GM23248 (cell line): ENCODE data around the gene CARD10. TPM values are rescaled to one million over a fixed set of nuclear protein-coding genes. Genes with fewer than 3 reads are reported as not detected.

Experiments
- DNase-seq: peaks from one replicate; pipeline ENCODE4 v3.0.0-alpha.2; 2015
- H2AFZ ChIP-seq: fragments of 200-600 bp; sonication (generic); 2 replicates; pipeline ENCODE4 v1.6.1; 2016; ENCODE audit warnings: antibody characterized with exemption
- H3F3A ChIP-seq: fragments of 200-600 bp; sonication (generic); 2 replicates; pipeline ENCODE4 v1.6.1; 2016; ENCODE audit warnings: mild to moderate bottlenecking, antibody characterized with exemption, mixed run types; ENCODE audit not compliant: insufficient read depth
- H3K27ac ChIP-seq: fragments of 200-600 bp; sonication (generic); 2 replicates; pipeline ENCODE4 v1.5.1; 2016; ENCODE audit warnings: mild to moderate bottlenecking
- H3K27me3 ChIP-seq: fragments of 200-600 bp; sonication (generic); replicated peaks from 2 replicates; pipeline ENCODE4 v1.6.1; 2016; ENCODE audit warnings: mild to moderate bottlenecking; ENCODE audit not compliant: insufficient read depth
- H3K36me3 ChIP-seq: fragments of 200-600 bp; sonication (generic); 2 replicates; pipeline ENCODE4 v1.6.1; 2016; ENCODE audit warnings: low read depth, mild to moderate bottlenecking
- H3K4me1 ChIP-seq: fragments of 200-600 bp; sonication (generic); 2 replicates; pipeline ENCODE4 v1.6.1; 2016; ENCODE audit warnings: mild to moderate bottlenecking; ENCODE audit not compliant: insufficient read depth
- H3K4me2 ChIP-seq: fragments of 200-600 bp; sonication (generic); one replicate; pipeline ENCODE4 v1.6.1; 2016; ENCODE audit warnings: mild to moderate bottlenecking; ENCODE audit not compliant: unreplicated experiment
- H3K4me3 ChIP-seq: fragments of 200-600 bp; sonication (generic); 2 replicates; pipeline ENCODE4 v1.5.1; 2016; ENCODE audit warnings: mild to moderate bottlenecking
- H3K79me2 ChIP-seq: fragments of 200-600 bp; sonication (generic); 2 replicates; pipeline ENCODE4 v1.6.1; 2016; ENCODE audit warnings: mild to moderate bottlenecking; ENCODE audit not compliant: insufficient read depth
- H3K9ac ChIP-seq: fragments of 200-600 bp; sonication (generic); 2 replicates; pipeline ENCODE4 v1.6.1; 2016; ENCODE audit warnings: mild to moderate bottlenecking
- H3K9me2 ChIP-seq: fragments of 200-600 bp; sonication (generic); 2 replicates; pipeline ENCODE4 v1.6.1; 2016; ENCODE audit warnings: mixed run types, mild to moderate bottlenecking, moderate library complexity; ENCODE audit not compliant: insufficient read depth
- H3K9me3 ChIP-seq: fragments of 200-600 bp; sonication (generic); one replicate; pipeline ENCODE4 v1.6.1; 2017; ENCODE audit warnings: low read depth
- H4K20me1 ChIP-seq: fragments of 200-600 bp; sonication (generic); 2 replicates; pipeline ENCODE4 v1.6.0; 2016; ENCODE audit not compliant: insufficient read depth
- EZH2 ChIP-seq: fragments of 200-600 bp; sonication (generic); IDR thresholded peaks from 2 replicates; pipeline ENCODE4 v1.6.1; 2018; ENCODE audit warnings: antibody characterized with exemption, mild to moderate bottlenecking; ENCODE audit not compliant: insufficient read depth, poor library complexity, severe bottlenecking
- EZH2phosphoT487 ChIP-seq: fragments of 200-600 bp; sonication (generic); IDR thresholded peaks from 2 replicates; pipeline ENCODE4 v1.6.1; 2018; ENCODE audit warnings: antibody characterized with exemption, moderate library complexity, mild to moderate bottlenecking, low read depth; ENCODE audit not compliant: insufficient read depth
- WGBS, 2 experiments: methylation state at CpG; one replicate each; pipeline ENCODE4 v1.1.6; 2015 to 2017; ENCODE audit warnings: low lambda C conversion rate in 2 of 2, low coverage in 1 of 2; ENCODE audit errors: missing lambda C conversion rate in 2 of 2; 5-methylcytosine and 5-hydroxymethylcytosine counted together
- in situ Hi-C: fragments of 300-500 bp; cut with MboI; formaldehyde crosslinking; loops from 2 replicates; pipeline ENCODE4 v1.15.0; 2020
- polyA plus RNA-seq: library from polyadenylated mRNA; unstranded; fragments of >200 nt; fragmentation: Nextera tagmentation; extraction: Ambion mirVana; gene quantifications from 2 replicates; pipeline ENCODE4 v1.2.1, GENCODE V29; 2016
- total RNA-seq: library from RNA; depleted of rRNA; stranded (reverse); fragments of >200 nt; shearing (Covaris generic); gene quantifications from 2 replicates; pipeline ENCODE4 v1.2.3, GENCODE V29; 2014

The CARD10 gene
- total and polyA plus RNA-seq, 2 experiments from 2014 or later: 2.8 to 4.4 TPM

DNA sequence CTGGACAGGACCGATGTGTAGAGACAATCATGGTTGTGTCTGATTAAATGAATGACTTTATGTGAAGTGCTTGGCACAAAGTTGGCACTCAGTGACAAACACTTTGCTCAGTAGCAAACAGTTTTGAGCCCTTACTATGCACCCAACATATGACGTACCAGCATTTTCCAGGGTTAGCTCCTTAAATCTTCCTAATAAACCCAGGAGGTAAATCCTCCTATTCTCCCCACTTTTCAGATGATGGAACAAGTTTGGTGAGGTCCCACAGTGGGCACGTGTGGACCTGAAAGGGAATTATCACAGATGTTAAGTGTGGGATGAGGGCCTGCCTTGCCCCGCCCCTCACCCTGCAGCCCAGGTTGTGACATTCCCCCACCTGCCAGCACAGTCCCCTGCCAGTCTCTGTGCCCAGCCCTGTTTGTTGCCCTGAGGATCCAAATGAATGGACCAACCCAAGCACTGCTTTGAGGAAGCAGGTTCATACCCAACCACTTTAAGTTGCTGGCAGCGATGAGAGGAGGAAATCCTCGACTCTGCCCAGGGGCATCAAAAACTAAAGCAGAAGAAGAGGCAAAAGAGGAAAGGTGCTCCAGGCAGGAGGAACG, 6.6 kb upstream of the CARD10 start:
- Histone ChIP-seq H3K9ac (peak overlapping the region; percentile 40), H3K79me2 (no peaks in the 10 kb centered on the region), H4K20me1 (no peaks in the 10 kb centered on the region), H3K4me3 (no peak overlapping the region), H3F3A (peaks cover 23% of the 10 kb centered on the region), H3K27ac (peak overlapping the region; percentile 75), H3K36me3 (no peaks in the 10 kb centered on the region), H3K27me3 (no peaks in the 10 kb centered on the region), H2AFZ (no peak overlapping the region), H3K4me2 (peak overlapping the region; percentile 45), H3K9me3 (no peaks in the 10 kb centered on the region), H3K4me1 (peaks cover 30% of the 10 kb centered on the region), H3K9me2 (no peaks in the 10 kb centered on the region)
- no peak for DNase-seq
- TF ChIP-seq EZH2phosphoT487 (no peak), EZH2 (no peak)
- in situ Hi-C loops: no loop called here
- WGBS, 2 experiments: 54 to 68% methylated on average over 6 to 7 of the region's 7 CpGs

DNA sequence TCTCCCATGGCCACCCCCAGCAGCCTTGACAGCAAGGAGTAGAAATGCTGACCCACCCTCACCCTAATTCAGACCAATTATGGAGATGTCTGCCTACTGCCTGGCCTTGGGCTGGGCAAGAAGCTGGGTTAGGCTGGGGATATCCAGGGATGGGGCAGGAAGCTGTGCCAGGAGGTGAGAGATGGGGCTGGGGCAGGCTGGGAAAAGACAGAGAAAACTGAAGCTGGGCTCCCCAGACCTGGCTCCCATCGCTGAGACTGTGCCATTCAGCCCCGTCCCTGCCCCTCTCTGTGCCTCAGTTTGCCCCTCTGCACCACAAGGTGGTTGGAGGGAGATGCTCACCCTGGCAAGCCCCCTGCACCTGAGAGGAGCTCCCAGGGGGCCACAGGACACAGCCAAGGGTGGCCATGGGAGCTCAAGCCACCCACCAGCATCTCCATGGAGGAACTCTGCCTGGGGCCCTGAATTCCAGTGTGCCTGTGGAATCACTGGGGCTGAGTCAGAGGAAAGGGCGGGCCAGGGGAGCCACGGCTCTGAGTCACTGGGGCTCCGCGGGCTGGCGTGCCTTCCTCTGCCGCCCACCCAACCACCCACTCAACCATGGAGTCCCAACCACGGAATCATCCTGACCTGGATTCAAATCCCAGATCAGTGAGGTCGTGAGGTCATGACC, 6.0 kb upstream of the CARD10 start:
- H3K4me3 ChIP-seq: no peak overlapping the region
- no peaks in the 10 kb centered on the region for H3K36me3 ChIP-seq
- peak overlapping the region; percentile 75 for H3K27ac ChIP-seq
- peaks cover 23% of the 10 kb centered on the region for H3F3A ChIP-seq
- 23 to 25% methylated on average over 10 of the region's 10 CpGs for WGBS, 2 experiments
- no peak overlapping the region for H2AFZ ChIP-seq
- H3K79me2 ChIP-seq: no peaks in the 10 kb centered on the region
- peak overlapping the region; percentile 40 for H3K9ac ChIP-seq
- TF ChIP-seq EZH2 (no peak), EZH2phosphoT487 (no peak)
- no peaks in the 10 kb centered on the region for H3K27me3 ChIP-seq
- no peaks in the 10 kb centered on the region for H3K9me2 ChIP-seq
- H4K20me1 ChIP-seq: no peaks in the 10 kb centered on the region
- peaks cover 30% of the 10 kb centered on the region for H3K4me1 ChIP-seq
- in situ Hi-C loops: no loop called here
- H3K9me3 ChIP-seq: no peaks in the 10 kb centered on the region
- DNase-seq: peak; percentile 98
- H3K4me2 ChIP-seq: peak overlapping the region; percentile 45

DNA sequence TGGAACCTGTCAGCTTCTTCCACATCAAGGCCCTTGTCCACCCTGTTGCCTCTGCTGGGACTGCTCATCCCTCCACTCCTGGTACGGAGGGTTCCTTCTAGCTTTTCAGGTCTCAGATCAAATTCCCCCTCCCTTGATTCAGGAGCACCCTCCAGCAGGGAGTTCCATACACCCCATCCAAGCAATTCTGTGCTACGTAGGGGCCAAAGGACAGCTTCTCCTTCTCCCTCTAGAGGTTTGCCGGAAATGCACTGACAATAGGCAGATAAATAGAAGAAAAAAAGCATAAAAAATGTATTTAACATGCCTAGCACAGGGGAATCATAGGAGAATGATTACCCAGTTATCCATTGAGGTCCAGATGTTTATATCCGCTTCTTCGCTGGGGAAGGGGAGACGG, 3.3 kb upstream of the CARD10 start:
- Histone ChIP-seq H3K4me3 (no peak overlapping the region), H3K9ac (no peak overlapping the region), H3K27me3 (no peaks in the 10 kb centered on the region), H3K27ac (no peak overlapping the region), H3K9me3 (no peaks in the 10 kb centered on the region), H3K4me1 (peaks cover 29% of the 10 kb centered on the region), H3K36me3 (no peaks in the 10 kb centered on the region), H3F3A (peaks cover 22% of the 10 kb centered on the region), H3K4me2 (no peak overlapping the region), H3K9me2 (no peaks in the 10 kb centered on the region), H3K79me2 (no peaks in the 10 kb centered on the region), H2AFZ (no peak overlapping the region), H4K20me1 (no peaks in the 10 kb centered on the region)
- TF ChIP-seq EZH2phosphoT487 (no peak), EZH2 (no peak)
- 98 to 99% methylated on average over 6 of the region's 6 CpGs for WGBS, 2 experiments
- no peak for DNase-seq
- in situ Hi-C loops: no loop called here

DNA sequence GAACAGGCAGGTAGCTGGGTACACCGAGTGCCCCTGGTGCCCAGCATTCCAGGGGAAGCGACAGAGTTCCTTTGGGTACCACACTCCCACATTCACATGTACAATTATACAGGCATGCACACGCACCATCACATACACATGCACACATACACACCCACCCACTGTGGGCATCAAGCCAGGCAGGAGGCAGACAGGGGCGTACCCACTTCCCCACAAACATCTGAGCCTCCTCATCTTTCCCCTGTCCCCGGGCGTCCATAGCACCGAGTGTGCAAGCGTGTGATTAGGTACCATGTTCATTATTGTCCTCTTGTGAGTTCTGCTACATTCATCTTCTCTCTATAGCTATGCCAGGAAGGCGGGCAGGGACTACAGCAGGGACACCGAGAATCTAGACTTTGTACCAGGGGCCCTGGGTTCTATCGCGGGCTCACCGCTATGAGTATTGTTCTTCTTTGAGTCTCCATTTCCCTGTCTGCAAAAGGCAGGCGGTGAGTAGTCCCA, 2.1 kb upstream of the CARD10 start:
- H3K27me3 ChIP-seq: no peaks in the 10 kb centered on the region
- WGBS, 2 experiments: 87 to 90% methylated on average over 14 of the region's 14 CpGs
- no peaks in the 10 kb centered on the region for H3K36me3 ChIP-seq
- no peaks in the 10 kb centered on the region for H3K79me2 ChIP-seq
- no peak overlapping the region for H3K4me2 ChIP-seq
- no peak overlapping the region for H3K9ac ChIP-seq
- no peak for DNase-seq
- no peak overlapping the region for H3K27ac ChIP-seq
- H3F3A ChIP-seq: peaks cover 11% of the 10 kb centered on the region; the same call in 1 of the 2 replicates
- H2AFZ ChIP-seq: no peak overlapping the region
- no peak overlapping the region for H3K4me3 ChIP-seq
- peaks cover 18% of the 10 kb centered on the region for H3K4me1 ChIP-seq
- H3K9me2 ChIP-seq: no peaks in the 10 kb centered on the region
- TF ChIP-seq EZH2phosphoT487: no peak
- no peak for TF ChIP-seq EZH2
- no peaks in the 10 kb centered on the region for H3K9me3 ChIP-seq
- H4K20me1 ChIP-seq: no peaks in the 10 kb centered on the region
- in situ Hi-C loops: no loop called here
